Measurements from ENCODE around the gene TTC9C. TPM values are rescaled to one million over a fixed set of nuclear protein-coding genes. Genes with fewer than 3 reads are reported as not detected.

The TTC9C gene
- polyA plus RNA-seq, 1 donor (not counting 4 experiments of a cell fraction or from before 2014, with no cell fraction given) = 26.1 TPM

- no peak overlapping the region for H3K4me3 ChIP-seq (ENCODE audit: control insufficient read depth in 2 of 3, extremely low read depth in 1 of 3, insufficient read depth in 2 of 3, low read depth in 1 of 3, low read length in 3 of 3)
- H3K27ac ChIP-seq (ENCODE audit: control insufficient read depth, insufficient read depth, low read length) = no peak overlapping the region
- TF ChIP-seq EZH2 (IDR thresholded peaks at IDR 0.05; ENCODE audit: low read length) = no peak
- TF ChIP-seq CTCF (optimal IDR thresholded peaks at IDR 0.05 in 1 of 3, IDR thresholded peaks at IDR 0.05 in 1 of 3, conservative IDR thresholded peaks at IDR 0.05 in 1 of 3; ENCODE audit: extremely low read depth in 1 of 3, insufficient read depth in 2 of 3, low read length in 3 of 3) = no peak
- H3K4me2 ChIP-seq (ENCODE audit: control insufficient read depth, extremely low read depth, insufficient read depth, low read depth, low read length) = no peak overlapping the region
- H2AFZ ChIP-seq (ENCODE audit: control insufficient read depth, low read length) = no peak overlapping the region
- dilution Hi-C loops (cut with MboI; ENCODE audit: extremely low pct_ligation_motif_present, low sequenced_read_pairs) = no loop called here
- DNase-seq (ENCODE audit: low read depth, low spot score) (no peak), FAIRE-seq (no peak)
- H3K36me3 ChIP-seq (ENCODE audit: control insufficient read depth in 2 of 2, extremely low read depth in 1 of 2, insufficient read depth in 2 of 2, low read length in 2 of 2) = peaks cover 21 to 31% of the 10 kb centered on the region in 2 experiments
- H3K27me3 ChIP-seq (ENCODE audit: control insufficient read depth, extremely low read depth, insufficient read depth, low read length) = no peaks in the 10 kb centered on the region
- no peaks in the 10 kb centered on the region for H3K9me3 ChIP-seq (ENCODE audit: control insufficient read depth, low read depth, low read length)
- no peak overlapping the region for H3K9ac ChIP-seq (ENCODE audit: control insufficient read depth, extremely low read depth, insufficient read depth, low read length)
- H3K9me1 ChIP-seq (ENCODE audit: control insufficient read depth, extremely low read depth, insufficient read depth, low read length) = no peaks in the 10 kb centered on the region
- H3K4me1 ChIP-seq (ENCODE audit: control insufficient read depth, extremely low read depth, insufficient read depth, low read length) = peaks cover 19% of the 10 kb centered on the region
- peaks cover 17% of the 10 kb centered on the region for H3K79me2 ChIP-seq (ENCODE audit: control insufficient read depth, insufficient read depth, low read length)
- no peaks in the 10 kb centered on the region for H4K20me1 ChIP-seq (ENCODE audit: control insufficient read depth, extremely low read depth, insufficient read depth, low read length)
Observed at GRCh38 chr11:62712276-62712812, 15.9 kb upstream of the TTC9C start.

- H3K27me3 ChIP-seq (ENCODE audit: control insufficient read depth, extremely low read depth, insufficient read depth, low read length) = no peaks in the 10 kb centered on the region
- dilution Hi-C loops (cut with MboI; ENCODE audit: extremely low pct_ligation_motif_present, low sequenced_read_pairs) = no loop called here
- no peak overlapping the region for H3K4me3 ChIP-seq (ENCODE audit: control insufficient read depth in 2 of 3, extremely low read depth in 1 of 3, insufficient read depth in 2 of 3, low read depth in 1 of 3, low read length in 3 of 3)
- H4K20me1 ChIP-seq (ENCODE audit: control insufficient read depth, extremely low read depth, insufficient read depth, low read length) = no peaks in the 10 kb centered on the region
- DNase-seq (ENCODE audit: low read depth, low spot score) (no peak), FAIRE-seq (no peak)
- no peaks in the 10 kb centered on the region for H3K9me3 ChIP-seq (ENCODE audit: control insufficient read depth, low read depth, low read length)
- no peak overlapping the region for H2AFZ ChIP-seq (ENCODE audit: control insufficient read depth, low read length)
- no peaks in the 10 kb centered on the region for H3K9me1 ChIP-seq (ENCODE audit: control insufficient read depth, extremely low read depth, insufficient read depth, low read length)
- H3K9ac ChIP-seq (ENCODE audit: control insufficient read depth, extremely low read depth, insufficient read depth, low read length) = no peak overlapping the region
- H3K36me3 ChIP-seq (ENCODE audit: control insufficient read depth in 2 of 2, extremely low read depth in 1 of 2, insufficient read depth in 2 of 2, low read length in 2 of 2) = peaks cover 24 to 34% of the 10 kb centered on the region in 2 experiments
- no peak overlapping the region for H3K27ac ChIP-seq (ENCODE audit: control insufficient read depth, insufficient read depth, low read length)
- H3K4me1 ChIP-seq (ENCODE audit: control insufficient read depth, extremely low read depth, insufficient read depth, low read length) = peaks cover 19% of the 10 kb centered on the region
- H3K4me2 ChIP-seq (ENCODE audit: control insufficient read depth, extremely low read depth, insufficient read depth, low read depth, low read length) = no peak overlapping the region
- no peak for TF ChIP-seq CTCF (optimal IDR thresholded peaks at IDR 0.05 in 1 of 3, IDR thresholded peaks at IDR 0.05 in 1 of 3, conservative IDR thresholded peaks at IDR 0.05 in 1 of 3; ENCODE audit: extremely low read depth in 1 of 3, insufficient read depth in 2 of 3, low read length in 3 of 3)
- no peak for TF ChIP-seq EZH2 (IDR thresholded peaks at IDR 0.05; ENCODE audit: low read length)
- peaks cover 19% of the 10 kb centered on the region for H3K79me2 ChIP-seq (ENCODE audit: control insufficient read depth, insufficient read depth, low read length)
Observed at GRCh38 chr11:62712861-62713260, 15.4 kb upstream of the TTC9C start.

Measured in keratinocyte (primary cell).